OCI-LY3 (cell line): ENCODE data around the gene LBX2.

Experiments used
- H2AFZ ChIP-seq: fragments of 200-600, 300-600 bp; shearing (Covaris generic); 2 replicates; pipeline ENCODE4 v1.6.0; 2014; ENCODE audit warnings: antibody characterized with exemption, low read depth, low read length
- H3K27ac ChIP-seq: fragments of 200-600, 300-600 bp; sonication (generic); 2 replicates; pipeline ENCODE4 v1.5.1; 2014; ENCODE audit warnings: mild to moderate bottlenecking, low read length, moderate library complexity, mixed read lengths
- H3K27me3 ChIP-seq: fragments of 200-600, 300-600 bp; sonication (generic); 2 replicates; pipeline ENCODE4 v1.6.1; 2014; ENCODE audit warnings: low read depth, low read length, mixed read lengths
- H3K36me3 ChIP-seq: fragments of 200-600, 300-600 bp; sonication (generic); replicated peaks from 2 replicates; pipeline ENCODE3; 2014; ENCODE audit warnings: low read depth, low read length, mixed read lengths
- H3K4me1 ChIP-seq: fragments of 300-600, 200-600 bp; sonication (generic); 2 replicates; pipeline ENCODE4 v1.6.1; 2014; ENCODE audit warnings: low read length, mixed read lengths
- H3K4me2 ChIP-seq: fragments of 200-600, 300-600 bp; sonication (generic); 2 replicates; pipeline ENCODE4 v1.6.1; 2014; ENCODE audit warnings: low read length, mixed read lengths
- H3K4me3 ChIP-seq: fragments of 300-600, 200-600 bp; sonication (generic); 2 replicates; pipeline ENCODE4 v1.5.1; 2014; ENCODE audit warnings: antibody characterized with exemption, mild to moderate bottlenecking, low read length, moderate library complexity
- H3K79me2 ChIP-seq: fragments of 300-600, 200-600 bp; shearing (Covaris generic); 2 replicates; pipeline ENCODE4 v1.6.1; 2014; ENCODE audit warnings: mild to moderate bottlenecking, low read length, mixed read lengths
- H3K9ac ChIP-seq: fragments of 300-600, 200-600 bp; shearing (Covaris generic); 2 replicates; pipeline ENCODE4 v1.6.0; 2014; ENCODE audit warnings: mild to moderate bottlenecking, low read length, moderate library complexity
- H3K9me3 ChIP-seq: fragments of 200-600, 300-600 bp; shearing (Covaris generic); 2 replicates; pipeline ENCODE4 v1.6.1; 2014; ENCODE audit warnings: low read length, mixed read lengths; ENCODE audit not compliant: insufficient read depth
- H4K20me1 ChIP-seq: fragments of 200-600, 300-600 bp; sonication (generic); 2 replicates; pipeline ENCODE4 v1.6.1; 2016; ENCODE audit warnings: low read length, mixed read lengths; ENCODE audit not compliant: insufficient read depth
- EZH2phosphoT487 ChIP-seq: fragments of 200-600 bp; shearing (Covaris generic); IDR thresholded peaks from 2 replicates; pipeline ENCODE4 v1.6.1; 2018; ENCODE audit warnings: antibody characterized with exemption, mixed run types, low read depth
- TF ChIP-seq, protein P1 (sequence below): fragments of 200-600, 300-600 bp; sonication (generic); IDR thresholded peaks from 2 replicates; pipeline ENCODE4 v1.5.1; 2014; ENCODE audit warnings: antibody characterized with exemption, low read length, low read depth

Gene LBX2

DNA sequence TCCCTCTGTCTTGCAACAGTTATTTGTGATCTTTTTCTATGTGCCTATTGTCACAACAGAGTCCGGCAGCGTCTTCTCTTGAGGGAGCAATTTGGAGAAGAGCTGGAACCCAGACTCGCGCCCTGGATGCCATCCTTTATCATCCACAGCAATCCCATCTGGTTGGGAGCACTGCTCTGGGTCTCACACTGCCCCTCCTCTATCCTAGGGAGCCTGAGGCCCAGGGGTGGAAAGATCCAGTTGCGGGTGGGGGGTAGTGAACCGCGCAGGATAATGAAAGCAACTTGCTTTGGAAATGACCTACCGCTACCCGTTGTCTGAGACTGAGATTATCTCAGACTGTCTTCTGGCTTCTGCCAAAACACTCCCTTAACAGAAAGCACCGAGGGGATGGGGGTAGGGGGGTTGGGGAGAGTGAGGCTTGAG lies 40.5 kb downstream of the LBX2 start:
- no peaks in the 10 kb centered on the region for H4K20me1 ChIP-seq
- peaks cover 25% of the 10 kb centered on the region for H3K79me2 ChIP-seq
- H2AFZ ChIP-seq, result no peak overlapping the region
- no peaks in the 10 kb centered on the region for H3K27me3 ChIP-seq
- no peaks in the 10 kb centered on the region for H3K9me3 ChIP-seq
- H3K36me3 ChIP-seq, result peaks cover 24% of the 10 kb centered on the region
- H3K4me2 ChIP-seq, result peak overlapping the region; percentile 93
- H3K27ac ChIP-seq, result no peak overlapping the region
- TF ChIP-seq, protein P1, sequence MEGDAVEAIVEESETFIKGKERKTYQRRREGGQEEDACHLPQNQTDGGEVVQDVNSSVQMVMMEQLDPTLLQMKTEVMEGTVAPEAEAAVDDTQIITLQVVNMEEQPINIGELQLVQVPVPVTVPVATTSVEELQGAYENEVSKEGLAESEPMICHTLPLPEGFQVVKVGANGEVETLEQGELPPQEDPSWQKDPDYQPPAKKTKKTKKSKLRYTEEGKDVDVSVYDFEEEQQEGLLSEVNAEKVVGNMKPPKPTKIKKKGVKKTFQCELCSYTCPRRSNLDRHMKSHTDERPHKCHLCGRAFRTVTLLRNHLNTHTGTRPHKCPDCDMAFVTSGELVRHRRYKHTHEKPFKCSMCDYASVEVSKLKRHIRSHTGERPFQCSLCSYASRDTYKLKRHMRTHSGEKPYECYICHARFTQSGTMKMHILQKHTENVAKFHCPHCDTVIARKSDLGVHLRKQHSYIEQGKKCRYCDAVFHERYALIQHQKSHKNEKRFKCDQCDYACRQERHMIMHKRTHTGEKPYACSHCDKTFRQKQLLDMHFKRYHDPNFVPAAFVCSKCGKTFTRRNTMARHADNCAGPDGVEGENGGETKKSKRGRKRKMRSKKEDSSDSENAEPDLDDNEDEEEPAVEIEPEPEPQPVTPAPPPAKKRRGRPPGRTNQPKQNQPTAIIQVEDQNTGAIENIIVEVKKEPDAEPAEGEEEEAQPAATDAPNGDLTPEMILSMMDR, result no peak
- TF ChIP-seq EZH2phosphoT487, result no peak
- peak overlapping the region; percentile 73 for H3K9ac ChIP-seq
- H3K4me1 ChIP-seq, result peaks cover 25% of the 10 kb centered on the region
- H3K4me3 ChIP-seq, result peak overlapping the region; percentile 84

DNA sequence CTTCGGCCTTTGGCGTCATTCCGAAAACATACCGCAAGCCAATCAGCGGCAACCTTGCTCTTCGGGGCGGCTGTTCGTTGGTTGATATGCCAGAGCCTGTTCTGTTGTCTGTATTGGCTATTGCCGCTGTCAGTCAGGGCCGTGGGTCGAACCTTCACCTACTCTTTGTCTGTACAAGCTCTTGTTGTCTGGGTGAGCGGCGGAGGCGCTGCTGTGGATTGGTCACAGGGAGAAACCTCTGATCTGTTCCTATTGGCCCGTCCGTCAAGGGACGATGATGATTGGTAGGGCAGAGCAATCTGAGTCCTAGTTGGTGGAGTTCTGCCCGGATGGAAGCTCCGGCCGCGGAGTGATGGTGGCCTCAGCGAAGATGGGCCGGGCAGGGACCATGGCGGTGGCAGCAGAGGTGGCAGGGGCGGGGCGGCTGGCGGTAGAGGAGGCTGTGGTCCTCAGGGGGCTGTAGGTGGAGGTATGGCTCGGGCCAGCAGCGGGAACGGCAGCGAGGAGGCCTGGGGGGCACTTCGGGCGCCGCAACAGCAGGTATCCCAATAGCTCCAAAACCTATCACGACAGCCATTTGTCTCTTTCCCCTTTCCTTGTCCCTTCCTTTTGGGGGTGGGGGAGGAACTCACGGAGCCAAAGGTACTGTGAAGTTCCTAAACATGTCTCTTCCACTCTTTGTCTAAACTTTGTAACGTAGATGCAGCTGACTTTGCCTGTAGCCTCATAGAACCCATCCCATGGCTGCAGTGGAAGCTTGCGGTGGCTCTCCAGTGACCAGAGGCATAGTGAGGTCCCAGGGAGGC lies 41.1 kb downstream of the LBX2 start, which contains the start of gene WBP1:
WBP1 (plus strand) TSS at position 307 of the 806 bp plus-strand sequence; CDS start at position 472, 165 bp downstream.
- H3K27ac ChIP-seq, result peak within 1 kb of the TSS; percentile 91
- peaks cover 23% of the 10 kb centered on the region for H3K79me2 ChIP-seq
- H4K20me1 ChIP-seq, result no peaks in the 10 kb centered on the region
- H3K4me1 ChIP-seq, result peaks cover 23% of the 10 kb centered on the region
- peak within 1 kb of the TSS; percentile 93 for H3K9ac ChIP-seq
- peak within 1 kb of the TSS; percentile 84 for H3K4me3 ChIP-seq
- TF ChIP-seq EZH2phosphoT487, result no peak
- TF ChIP-seq, protein P1, result no peak
- no peaks in the 10 kb centered on the region for H3K27me3 ChIP-seq
- peaks cover 24% of the 10 kb centered on the region for H3K36me3 ChIP-seq
- no peaks in the 10 kb centered on the region for H3K9me3 ChIP-seq
- peak within 1 kb of the TSS; percentile 93 for H3K4me2 ChIP-seq
- peak within 1 kb of the TSS; percentile 74 for H2AFZ ChIP-seq

DNA sequence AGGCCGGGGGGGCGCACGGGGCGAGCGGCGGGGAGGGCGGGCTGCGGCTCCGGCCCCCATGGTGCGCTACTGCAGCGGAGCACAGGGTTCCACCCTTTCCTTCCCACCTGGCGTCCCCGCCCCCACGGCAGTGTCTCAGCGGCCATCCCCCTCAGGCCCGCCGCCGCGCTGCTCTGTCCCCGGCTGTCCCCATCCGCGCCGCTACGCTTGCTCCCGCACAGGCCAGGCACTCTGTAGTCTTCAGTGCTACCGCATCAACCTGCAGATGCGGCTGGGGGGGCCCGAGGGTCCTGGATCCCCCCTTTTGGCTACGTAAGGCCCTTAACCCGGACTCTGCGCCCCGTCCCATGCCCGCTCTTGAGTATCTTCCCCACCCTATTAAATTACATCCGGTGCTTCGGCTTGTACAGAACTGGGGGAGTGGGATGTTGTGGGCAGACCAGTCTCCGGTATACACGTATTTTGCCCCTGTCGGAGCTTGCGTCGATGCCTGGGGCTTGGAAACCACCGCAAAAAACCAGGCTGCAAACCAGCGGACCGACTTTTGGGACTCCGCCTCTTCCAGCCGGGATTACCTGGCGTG lies 41.8 kb downstream of the LBX2 start:
- H4K20me1 ChIP-seq, result no peaks in the 10 kb centered on the region
- H3K27ac ChIP-seq, result peak overlapping the region; percentile 91
- peaks cover 23% of the 10 kb centered on the region for H3K4me1 ChIP-seq
- peaks cover 20% of the 10 kb centered on the region for H3K79me2 ChIP-seq
- peak overlapping the region; percentile 93 for H3K4me2 ChIP-seq
- peak overlapping the region; percentile 84 for H3K4me3 ChIP-seq
- H3K9me3 ChIP-seq, result no peaks in the 10 kb centered on the region
- H3K9ac ChIP-seq, result peak overlapping the region; percentile 93
- peak overlapping the region; percentile 74 for H2AFZ ChIP-seq
- no peaks in the 10 kb centered on the region for H3K27me3 ChIP-seq
- peaks cover 18% of the 10 kb centered on the region for H3K36me3 ChIP-seq
- TF ChIP-seq EZH2phosphoT487, result no peak
- TF ChIP-seq, protein P1, result no peak

DNA sequence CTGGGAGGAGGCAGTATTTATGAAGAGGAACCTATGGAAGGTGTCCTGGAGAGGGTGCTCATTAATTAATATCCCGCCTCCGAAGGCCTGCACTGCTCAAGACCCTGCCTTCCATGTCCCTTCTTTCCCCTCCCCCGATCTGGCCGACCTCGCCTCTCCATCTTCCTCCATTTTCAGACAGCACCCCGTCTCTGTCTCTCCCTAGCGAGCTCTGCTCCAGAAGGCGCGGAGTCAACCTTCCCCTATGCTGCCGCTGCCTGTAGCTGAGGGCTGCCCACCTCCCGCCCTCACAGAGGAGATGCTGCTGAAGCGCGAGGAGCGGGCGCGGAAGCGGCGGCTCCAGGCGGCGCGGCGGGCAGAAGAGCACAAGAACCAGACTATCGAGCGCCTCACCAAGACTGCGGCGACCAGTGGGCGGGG lies 42.3 kb downstream of the LBX2 start:
- H3K9ac ChIP-seq, result peak overlapping the region; percentile 93
- H4K20me1 ChIP-seq, result no peaks in the 10 kb centered on the region
- H3K79me2 ChIP-seq, result peaks cover 20% of the 10 kb centered on the region
- no peaks in the 10 kb centered on the region for H3K27me3 ChIP-seq
- H3K4me1 ChIP-seq, result peaks cover 23% of the 10 kb centered on the region
- H3K27ac ChIP-seq, result peak overlapping the region; percentile 91
- TF ChIP-seq, protein P1, result no peak
- TF ChIP-seq EZH2phosphoT487, result no peak
- H2AFZ ChIP-seq, result peak overlapping the region; percentile 42; the same call in 1 of the 2 replicates
- peak overlapping the region; percentile 93 for H3K4me2 ChIP-seq
- no peaks in the 10 kb centered on the region for H3K9me3 ChIP-seq
- H3K4me3 ChIP-seq, result peak overlapping the region; percentile 84
- H3K36me3 ChIP-seq, result peaks cover 13% of the 10 kb centered on the region
